HG03378 (cell line): ENCODE results near the gene ERP27.

Experiments used
- ATAC-seq: cut with Tn5 transposase; IDR thresholded peaks from one replicate; pipeline ENCODE4 v1.9.1; 2021; ENCODE audit warnings: mild to moderate bottlenecking, moderate library complexity; ENCODE audit not compliant: unreplicated experiment

ERP27 gene

GRCh38 chr12:14959916-14960496, 21.7 kb upstream of the ERP27 start:
- no peak for ATAC-seq

GRCh38 chr12:14959463-14959862, 21.1 kb upstream of the ERP27 start:
- no peak for ATAC-seq

GRCh38 chr12:14959126-14959440, 20.7 kb upstream of the ERP27 start:
- ATAC-seq, result no peak

DNA sequence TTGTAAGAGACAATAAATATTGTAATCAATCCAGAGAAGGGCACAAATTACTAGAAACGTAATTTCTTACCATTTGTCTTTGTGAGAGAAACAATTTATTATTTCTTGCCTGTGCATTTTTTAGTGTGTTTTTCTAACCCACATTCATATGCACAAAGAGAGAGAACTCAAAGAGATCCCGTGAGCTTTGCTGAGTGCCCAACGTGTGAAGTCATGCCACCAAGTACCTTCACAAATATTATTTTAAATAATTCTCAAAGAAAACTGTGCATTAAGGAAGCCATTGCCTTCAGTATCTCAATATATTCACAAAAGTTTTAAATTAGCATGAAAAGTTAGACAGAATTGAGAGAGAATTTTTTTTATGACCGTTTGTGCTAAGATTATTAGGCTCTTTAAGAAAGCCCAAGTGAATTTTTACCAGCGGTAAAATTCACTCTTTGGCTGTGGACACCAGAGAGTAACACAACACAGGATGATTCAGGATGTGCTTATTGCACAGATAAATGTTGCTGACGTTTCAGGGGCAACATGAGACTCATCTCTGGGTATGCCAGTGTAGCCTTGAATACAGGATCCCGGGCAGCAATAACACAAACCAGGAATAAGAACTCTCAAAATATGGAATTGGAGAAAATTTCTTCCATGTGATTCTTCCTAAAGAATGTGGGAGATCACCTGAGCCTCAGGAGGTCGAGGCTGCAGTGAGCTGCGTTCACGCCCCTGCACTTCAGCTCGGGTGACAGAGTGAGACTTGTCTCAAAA, 20.2 kb upstream of the ERP27 start:
- ATAC-seq, result no peak

DNA sequence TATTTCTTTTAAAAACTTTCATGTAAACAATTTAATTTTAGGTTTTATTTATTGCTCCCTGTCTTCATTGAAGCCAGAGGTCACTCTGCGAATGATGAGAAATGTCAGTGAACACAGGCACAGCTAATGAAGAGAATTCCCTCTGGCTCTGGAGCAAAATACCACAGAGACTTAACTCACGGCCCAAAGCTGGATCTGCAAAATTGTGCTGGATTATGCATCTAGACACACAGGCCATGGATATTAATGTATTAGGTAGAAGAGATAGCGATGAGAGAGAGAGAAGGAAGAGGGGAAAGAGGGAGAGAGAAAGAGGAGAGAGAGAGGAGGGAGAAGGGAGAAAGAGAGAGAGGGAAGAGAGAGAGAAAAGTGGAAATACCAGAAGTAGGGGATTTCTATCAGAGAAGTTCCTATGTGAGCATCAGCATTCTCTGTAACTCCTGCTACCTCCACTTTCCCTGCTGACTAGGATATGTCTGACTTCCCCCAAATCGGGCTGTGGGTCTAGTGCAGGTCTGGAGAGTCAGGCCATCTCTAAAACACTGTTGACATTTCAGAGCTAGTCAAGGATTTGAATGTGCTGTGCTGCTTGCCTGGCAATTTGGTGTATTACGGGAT, 19.3 kb upstream of the ERP27 start:
- no peak for ATAC-seq

GRCh38 chr12:14956905-14957304, 18.6 kb upstream of the ERP27 start:
- ATAC-seq, result no peak

- peak; percentile 33 for ATAC-seq
These were observed 17.9 kb upstream of the ERP27 start for GRCh38 chr12:14956024-14956891.

- ATAC-seq, result no peak
These were observed 15.9 kb upstream of the ERP27 start for GRCh38 chr12:14954269-14954668.

- no peak for ATAC-seq
These were observed 15.4 kb upstream of the ERP27 start for GRCh38 chr12:14953752-14954151.

GRCh38 chr12:14952299-14952921, 14.1 kb upstream of the ERP27 start:
- ATAC-seq, result peak; percentile 64

GRCh38 chr12:14951851-14952250, 13.5 kb upstream of the ERP27 start:
- no peak for ATAC-seq

DNA sequence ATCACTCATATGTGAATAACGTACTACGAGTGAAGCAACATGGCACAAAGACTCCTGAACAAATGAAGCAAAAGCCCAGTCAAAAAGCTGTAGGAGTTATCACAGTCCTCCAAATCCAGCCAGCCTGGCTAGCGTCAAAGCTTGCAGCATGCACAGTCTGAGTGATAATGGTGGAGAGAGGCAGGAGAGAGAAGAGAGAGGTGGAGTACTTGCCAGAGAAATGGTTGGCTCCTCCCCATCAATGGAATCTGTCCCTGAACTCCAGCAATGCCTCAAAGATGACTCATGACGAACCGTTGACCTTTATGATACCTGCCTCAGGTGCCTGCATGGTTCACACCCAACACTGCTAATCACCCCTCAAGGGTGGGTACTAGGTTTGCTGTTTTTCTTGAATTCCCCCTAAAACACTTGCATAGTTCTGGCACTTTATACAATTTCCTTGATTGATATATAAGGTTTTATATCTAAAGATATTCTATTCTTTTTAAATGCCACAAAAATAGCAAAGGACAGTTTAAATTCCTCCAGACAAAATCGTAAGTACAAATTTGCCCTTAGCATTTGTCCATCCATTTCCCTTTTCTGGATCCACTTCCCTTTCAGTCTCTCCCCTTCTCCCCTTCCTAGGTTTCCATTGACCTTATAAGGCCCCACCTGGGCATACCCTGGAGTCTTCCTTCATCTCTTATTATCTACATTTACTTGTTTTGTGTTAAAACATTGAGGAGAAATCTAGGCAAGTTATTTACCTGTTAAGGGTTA, 12.8 kb upstream of the ERP27 start:
- no peak for ATAC-seq

GRCh38 chr12:14950421-14950820, 12.1 kb upstream of the ERP27 start:
- ATAC-seq, result no peak

DNA sequence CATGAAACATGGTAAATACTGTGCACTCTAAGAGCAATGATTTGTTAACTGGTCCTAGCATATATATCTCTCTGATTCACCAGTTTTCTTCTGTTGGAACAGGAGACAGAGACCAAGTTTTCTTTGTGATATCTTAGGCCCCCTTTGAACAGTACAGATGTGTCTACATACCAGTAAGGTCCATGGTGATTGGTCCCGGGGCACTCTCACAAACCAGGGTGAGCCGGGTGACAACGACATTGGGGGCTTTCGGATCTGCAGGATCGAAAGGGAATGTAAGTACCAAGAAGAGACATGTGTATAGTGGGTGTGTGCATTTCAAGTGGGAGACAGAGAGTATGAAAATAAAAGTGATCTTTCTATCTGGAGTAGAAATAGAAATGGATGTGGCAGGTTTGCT, 11.3 kb upstream of the ERP27 start:
- no peak for ATAC-seq

DNA sequence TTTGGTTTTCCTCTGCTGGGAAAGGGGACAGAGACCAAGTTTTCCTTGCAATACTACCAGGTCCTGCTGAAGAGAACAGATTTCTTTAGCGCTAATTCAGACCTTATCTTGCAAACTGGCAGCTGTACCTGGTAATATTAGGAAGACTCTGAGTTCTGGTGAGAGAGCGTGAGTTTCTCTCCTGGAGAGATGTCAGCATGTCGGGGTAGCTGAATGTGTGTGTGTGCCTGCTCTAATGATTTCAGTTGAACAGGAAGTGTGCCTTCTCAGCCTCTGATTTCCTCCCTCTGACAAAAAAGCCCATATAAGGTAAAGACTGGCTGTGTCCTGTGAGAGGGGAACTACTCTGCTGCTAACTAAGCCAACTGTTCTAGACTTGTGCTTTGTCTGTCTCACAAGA, 10.3 kb upstream of the ERP27 start:
- ATAC-seq, result peak; percentile 94

DNA sequence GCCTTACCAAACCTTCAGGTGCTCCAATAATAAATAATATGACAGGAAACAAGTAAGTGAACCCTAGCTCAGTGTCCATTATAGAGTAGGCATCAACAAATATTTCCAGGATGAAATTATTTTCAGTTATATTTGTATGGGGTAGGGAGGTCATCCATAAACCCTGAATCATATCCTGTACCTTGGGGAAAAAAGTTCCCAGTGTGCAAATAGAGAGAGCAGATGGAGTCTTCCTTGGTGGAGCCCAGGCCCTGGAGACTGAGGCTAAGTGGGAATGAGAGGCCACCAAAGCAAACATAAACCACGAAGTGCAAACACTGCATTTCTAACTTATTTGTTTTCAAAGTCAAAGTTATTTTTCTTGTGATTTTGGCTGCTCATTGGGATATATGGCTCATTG, 8.5 kb upstream of the ERP27 start:
- no peak for ATAC-seq

- ATAC-seq, result no peak
These were observed 7.8 kb upstream of the ERP27 start for GRCh38 chr12:14946162-14946561.

DNA sequence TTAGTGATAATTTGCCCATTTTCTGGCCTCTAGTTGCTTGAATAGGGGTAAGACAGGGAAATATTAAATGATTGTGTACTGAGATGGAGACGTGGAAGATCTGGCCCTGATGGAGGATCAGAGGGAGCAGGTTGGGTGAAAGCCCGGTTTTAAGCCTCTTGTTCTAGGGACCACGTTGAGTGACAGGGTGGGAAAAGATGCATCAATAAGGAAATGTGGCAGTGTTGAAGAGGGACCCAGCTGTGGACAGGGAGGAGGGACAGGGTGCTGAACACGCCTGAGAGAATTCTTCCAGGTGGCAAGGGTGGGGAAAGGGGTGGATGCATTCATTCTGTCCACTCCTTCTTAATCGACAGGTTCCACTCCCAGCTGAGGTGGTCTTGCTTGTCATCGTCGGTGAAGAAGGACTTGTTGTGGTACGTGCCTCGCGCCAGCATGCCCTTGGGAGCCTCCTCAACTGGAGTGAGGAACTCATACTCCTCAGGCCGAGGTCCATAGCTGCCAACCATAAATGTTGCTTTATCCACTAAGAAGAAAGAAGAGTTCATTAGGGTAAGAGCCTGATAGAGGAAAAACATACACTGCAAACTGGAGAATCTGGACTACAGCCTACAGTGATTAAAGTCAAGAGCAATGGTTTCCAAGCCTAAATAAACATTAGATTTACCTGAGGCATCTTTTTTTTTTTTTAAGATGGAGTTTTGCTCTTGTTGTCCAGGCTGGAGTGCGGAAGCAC, 4.0 kb upstream of the ERP27 start:
- ATAC-seq, result no peak

- ATAC-seq, result no peak
These were observed 3.0 kb upstream of the ERP27 start for GRCh38 chr12:14941369-14941768.

- ATAC-seq, result peak; percentile 42
These were observed 648 bp downstream of the ERP27 start for GRCh38 chr12:14937689-14938088.
